Osteoblast (primary cell): ENCODE results near the gene KRTAP5-6. TPM values are rescaled to one million over a fixed set of nuclear protein-coding genes. Genes with fewer than 3 reads are reported as not detected.

Experiments used
- DNase-seq: peaks from one replicate; pipeline ENCODE4 v3.0.0; 2011; ENCODE audit warnings: low spot score, mixed read lengths; ENCODE audit not compliant: insufficient read length; ENCODE audit errors: missing footprints
- H2AFZ ChIP-seq: 2 replicates; pipeline ENCODE4 v1.6.0; 2011; ENCODE audit warnings: mild to moderate bottlenecking, low read length
- H3K27ac ChIP-seq: 2 replicates; pipeline ENCODE4 v1.5.1; 2011; ENCODE audit warnings: mild to moderate bottlenecking, low read depth, low read length, moderate library complexity
- H3K27me3 ChIP-seq: 2 replicates; pipeline ENCODE4 v1.6.0; 2012; ENCODE audit warnings: mild to moderate bottlenecking, control low read depth, inconsistent platforms, low read length, moderate library complexity; ENCODE audit not compliant: insufficient read depth
- H3K36me3 ChIP-seq: 2 replicates; pipeline ENCODE4 v1.5.1; 2011; ENCODE audit warnings: mild to moderate bottlenecking, low read length, control low read depth, moderate library complexity; ENCODE audit not compliant: insufficient read depth
- H3K4me1 ChIP-seq: 2 replicates; pipeline ENCODE4 v1.5.1; 2011; ENCODE audit warnings: mild to moderate bottlenecking, low read length, control low read depth, moderate library complexity; ENCODE audit not compliant: insufficient read depth
- H3K4me2 ChIP-seq: 2 replicates; pipeline ENCODE4 v1.6.0; 2011; ENCODE audit warnings: mild to moderate bottlenecking, low read length; ENCODE audit not compliant: insufficient read depth
- H3K4me3 ChIP-seq: fragments of 200-600 bp; sonication (generic); 3 replicates; pipeline ENCODE4 v1.5.1; 2012; ENCODE audit warnings: mild to moderate bottlenecking, low read length, inconsistent platforms; ENCODE audit not compliant: insufficient read depth
- H3K79me2 ChIP-seq: 2 replicates; pipeline ENCODE4 v1.6.0; 2012; ENCODE audit warnings: mild to moderate bottlenecking, low read length, control low read depth, inconsistent platforms; ENCODE audit not compliant: insufficient read depth
- H3K9me3 ChIP-seq: 2 replicates; pipeline ENCODE4 v1.5.1; 2011; ENCODE audit warnings: low read depth, low read length, control low read depth
- H4K20me1 ChIP-seq: 2 replicates; pipeline ENCODE4 v1.6.0; 2012; ENCODE audit warnings: mild to moderate bottlenecking, low read length, control low read depth; ENCODE audit not compliant: insufficient read depth
- total RNA-seq: library from RNA; depleted of rRNA; stranded (reverse); fragments of >200 nt; gene quantifications from 2 replicates; pipeline ENCODE4 v1.2.3, GENCODE V29; 2012
- TF ChIP-seq, protein P1 (sequence below): IDR thresholded peaks from 2 replicates; pipeline ENCODE4 v1.5.1; 2011; ENCODE audit warnings: mild to moderate bottlenecking, low read depth, low read length, moderate library complexity; ENCODE audit errors: extremely low read depth

The KRTAP5-6 gene
- total RNA-seq, 1 donor, result not detected

GRCh38 chr11:1654388-1655167 is 42.4 kb upstream of the KRTAP5-6 start:
- no peak overlapping the region for H3K4me3 ChIP-seq
- H4K20me1 ChIP-seq, result no peaks in the 10 kb centered on the region
- no peak overlapping the region for H3K4me2 ChIP-seq
- H3K27me3 ChIP-seq, result peaks cover 30% of the 10 kb centered on the region
- no peak overlapping the region for H3K27ac ChIP-seq
- no peaks in the 10 kb centered on the region for H3K4me1 ChIP-seq
- peak; percentile 82 for DNase-seq
- no peaks in the 10 kb centered on the region for H3K79me2 ChIP-seq
- H3K9me3 ChIP-seq, result no peaks in the 10 kb centered on the region
- H3K36me3 ChIP-seq, result no peaks in the 10 kb centered on the region
- no peak overlapping the region for H2AFZ ChIP-seq
- TF ChIP-seq, protein P1, sequence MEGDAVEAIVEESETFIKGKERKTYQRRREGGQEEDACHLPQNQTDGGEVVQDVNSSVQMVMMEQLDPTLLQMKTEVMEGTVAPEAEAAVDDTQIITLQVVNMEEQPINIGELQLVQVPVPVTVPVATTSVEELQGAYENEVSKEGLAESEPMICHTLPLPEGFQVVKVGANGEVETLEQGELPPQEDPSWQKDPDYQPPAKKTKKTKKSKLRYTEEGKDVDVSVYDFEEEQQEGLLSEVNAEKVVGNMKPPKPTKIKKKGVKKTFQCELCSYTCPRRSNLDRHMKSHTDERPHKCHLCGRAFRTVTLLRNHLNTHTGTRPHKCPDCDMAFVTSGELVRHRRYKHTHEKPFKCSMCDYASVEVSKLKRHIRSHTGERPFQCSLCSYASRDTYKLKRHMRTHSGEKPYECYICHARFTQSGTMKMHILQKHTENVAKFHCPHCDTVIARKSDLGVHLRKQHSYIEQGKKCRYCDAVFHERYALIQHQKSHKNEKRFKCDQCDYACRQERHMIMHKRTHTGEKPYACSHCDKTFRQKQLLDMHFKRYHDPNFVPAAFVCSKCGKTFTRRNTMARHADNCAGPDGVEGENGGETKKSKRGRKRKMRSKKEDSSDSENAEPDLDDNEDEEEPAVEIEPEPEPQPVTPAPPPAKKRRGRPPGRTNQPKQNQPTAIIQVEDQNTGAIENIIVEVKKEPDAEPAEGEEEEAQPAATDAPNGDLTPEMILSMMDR, result no peak

DNA sequence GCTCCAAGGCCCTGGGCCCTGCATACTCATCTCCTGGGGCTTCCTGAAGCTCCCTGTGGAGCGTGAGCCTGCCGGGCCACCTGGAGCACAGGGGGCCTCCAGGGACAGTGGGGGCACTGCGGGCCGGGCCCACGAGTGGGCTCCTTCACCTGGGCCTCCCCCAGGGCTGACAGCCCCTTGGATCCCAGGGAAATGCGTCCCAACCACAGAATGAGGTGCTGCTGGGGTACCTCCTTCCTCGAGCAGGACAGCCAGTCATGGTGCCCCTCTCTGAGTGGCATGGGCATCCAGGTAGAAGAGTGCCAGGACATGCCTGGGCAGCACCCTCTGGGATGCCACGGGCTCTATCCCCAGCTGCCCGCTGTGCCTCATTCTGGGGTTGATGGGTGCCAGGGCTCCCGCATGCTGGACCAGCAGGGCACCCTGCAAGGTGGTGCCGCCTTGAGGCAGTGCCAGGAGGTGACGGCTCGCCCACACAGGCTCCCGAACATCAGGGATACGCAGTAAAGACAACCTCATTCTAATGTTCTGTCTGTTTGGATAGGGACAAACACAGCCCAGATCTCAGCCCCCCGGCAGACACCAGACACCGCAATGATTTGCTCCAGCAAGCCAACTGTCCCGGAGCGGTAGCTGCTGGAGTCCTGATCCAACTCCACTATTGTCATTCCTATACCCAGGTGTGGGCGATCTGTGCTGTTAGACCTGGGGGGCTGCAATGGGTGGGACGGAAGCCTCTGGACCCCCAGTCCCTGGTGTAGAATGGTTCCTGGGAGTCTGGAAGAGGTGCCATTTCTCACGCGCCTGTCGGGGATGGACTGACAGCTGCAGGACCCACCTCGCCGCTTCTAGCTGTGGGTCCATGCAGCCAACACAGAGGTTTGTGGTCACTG is 41.6 kb upstream of the KRTAP5-6 start:
- Histone ChIP-seq H3K4me3 (no peak overlapping the region), H4K20me1 (no peaks in the 10 kb centered on the region), H2AFZ (no peak overlapping the region), H3K27me3 (peaks cover 34% of the 10 kb centered on the region), H3K36me3 (no peaks in the 10 kb centered on the region), H3K4me1 (no peaks in the 10 kb centered on the region), H3K79me2 (no peaks in the 10 kb centered on the region), H3K4me2 (no peak overlapping the region), H3K9me3 (no peaks in the 10 kb centered on the region), H3K27ac (no peak overlapping the region)
- TF ChIP-seq, protein P1, result no peak
- DNase-seq, result peak; percentile 73

DNA sequence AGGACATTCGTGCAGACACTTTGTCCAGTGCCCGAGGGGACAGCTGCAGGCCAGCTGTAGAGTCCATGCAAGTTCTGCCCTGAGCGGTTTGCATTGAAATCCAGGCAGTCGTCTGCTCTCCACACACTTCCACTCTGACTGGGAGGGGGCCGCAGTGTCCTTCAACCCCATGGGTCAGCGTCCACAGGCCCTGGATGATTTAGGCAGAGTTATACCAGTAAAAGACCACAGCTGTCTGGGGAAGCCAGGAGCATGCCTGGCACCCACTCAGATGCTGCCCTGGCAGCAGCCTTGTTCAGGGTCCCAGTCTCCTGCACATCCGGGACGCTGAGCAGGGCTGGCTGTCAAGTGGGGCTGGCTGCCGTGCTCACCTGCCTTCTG is 40.9 kb upstream of the KRTAP5-6 start:
- H3K27ac ChIP-seq, result no peak overlapping the region
- peaks cover 33% of the 10 kb centered on the region for H3K27me3 ChIP-seq
- no peaks in the 10 kb centered on the region for H3K79me2 ChIP-seq
- no peak overlapping the region for H2AFZ ChIP-seq
- H3K4me3 ChIP-seq, result no peak overlapping the region
- no peaks in the 10 kb centered on the region for H3K4me1 ChIP-seq
- H3K4me2 ChIP-seq, result no peak overlapping the region
- H3K9me3 ChIP-seq, result no peaks in the 10 kb centered on the region
- H3K36me3 ChIP-seq, result no peaks in the 10 kb centered on the region
- TF ChIP-seq, protein P1, result no peak
- no peaks in the 10 kb centered on the region for H4K20me1 ChIP-seq
- DNase-seq, result peak; percentile 62

DNA sequence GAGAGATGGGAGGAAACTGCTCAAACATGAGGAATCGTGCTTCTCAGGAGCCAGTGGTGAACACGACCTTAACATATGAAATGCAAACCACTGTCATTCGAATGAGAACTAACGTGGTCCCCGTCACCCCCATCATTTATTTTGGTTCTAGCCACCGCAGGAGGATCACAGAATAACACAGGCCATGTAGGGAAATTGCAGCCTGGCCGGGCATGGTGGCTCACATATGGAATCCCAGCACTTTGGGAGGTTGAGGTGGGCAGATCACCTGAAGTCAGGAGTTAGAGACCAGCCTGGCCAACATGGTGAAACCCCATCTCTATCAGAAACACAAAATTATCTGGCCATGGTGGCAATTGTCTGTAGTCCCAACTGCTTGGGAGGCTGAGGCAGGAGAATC is 40.3 kb upstream of the KRTAP5-6 start:
- H3K79me2 ChIP-seq, result no peaks in the 10 kb centered on the region
- peak; percentile 71 for DNase-seq
- H2AFZ ChIP-seq, result no peak overlapping the region
- no peaks in the 10 kb centered on the region for H3K9me3 ChIP-seq
- no peaks in the 10 kb centered on the region for H4K20me1 ChIP-seq
- no peak overlapping the region for H3K4me3 ChIP-seq
- peaks cover 32% of the 10 kb centered on the region for H3K27me3 ChIP-seq
- no peaks in the 10 kb centered on the region for H3K4me1 ChIP-seq
- no peaks in the 10 kb centered on the region for H3K36me3 ChIP-seq
- TF ChIP-seq, protein P1, result no peak
- H3K27ac ChIP-seq, result no peak overlapping the region
- no peak overlapping the region for H3K4me2 ChIP-seq
